ENCODE data around the gene UBE4A.

UBE4A gene

DNA sequence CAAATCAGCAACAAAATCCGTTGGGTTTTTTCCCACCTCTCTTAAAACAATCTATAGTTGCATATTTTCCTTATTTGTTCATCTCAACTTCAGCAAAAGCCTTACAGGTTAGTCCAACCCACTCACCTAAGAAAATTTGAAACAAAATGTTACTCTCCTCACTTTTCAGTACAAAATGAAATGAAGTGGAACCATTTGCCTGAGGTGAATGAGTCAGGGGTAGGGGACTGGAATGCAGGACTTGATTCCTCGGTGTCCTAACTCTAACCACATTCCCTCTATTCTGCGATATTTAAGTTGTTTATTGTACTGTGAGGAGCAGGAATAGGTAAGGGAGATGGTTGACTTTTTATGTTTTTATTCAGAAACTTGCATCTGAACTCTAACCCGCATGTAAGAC, 58.4 kb downstream of the UBE4A start:
- H2BK120ac ChIP-seq (ENCODE audit: insufficient read depth, low read length, poor library complexity), result no peak overlapping the region
- H3K18ac ChIP-seq (ENCODE audit: low read length), result no peak overlapping the region
- no peaks in the 10 kb centered on the region for H3K27me3 ChIP-seq (ENCODE audit: insufficient read depth, low read length)
- H4K12ac ChIP-seq (ENCODE audit: low read depth, low read length), result no peak overlapping the region
- peaks cover 0 to 3% of the 10 kb centered on the region in 2 experiments for H3K36me3 ChIP-seq (ENCODE audit: control insufficient read depth in 1 of 2, insufficient read depth in 2 of 2, low read length in 2 of 2)
- H3K4me1 ChIP-seq (ENCODE audit: control insufficient read depth in 1 of 2, insufficient read depth in 2 of 2, low read length in 2 of 2), result no peaks in the 10 kb centered on the region
- H3K9me3 ChIP-seq (ENCODE audit: insufficient read depth, low read depth, low read length), result no peaks in the 10 kb centered on the region
- DNase-seq, result peak; percentile 68 to 77
- no peak overlapping the region for H2AFZ ChIP-seq (ENCODE audit: insufficient read depth, low read length, poor library complexity)
- no peak overlapping the region for H4K91ac ChIP-seq (ENCODE audit: low read depth, low read length)
- no CpG with 5 or more reads among the region's 4 CpGs for WGBS (ENCODE audit: extremely low coverage, insufficient coverage, insufficient read length)
- no peak overlapping the region for H3K23ac ChIP-seq (ENCODE audit: low read length)
- H3K14ac ChIP-seq (ENCODE audit: low read length), result no peak overlapping the region
- H3K79me1 ChIP-seq (ENCODE audit: low read length), result no peaks in the 10 kb centered on the region
- no peak overlapping the region for H2BK5ac ChIP-seq (ENCODE audit: low read depth, low read length, poor library complexity)
- no peak overlapping the region for H2BK12ac ChIP-seq (ENCODE audit: low read length)
- no peak overlapping the region for H3K4ac ChIP-seq (ENCODE audit: low read depth, low read length)
- no peak overlapping the region for H3K9ac ChIP-seq (ENCODE audit: low read length)
- no peak overlapping the region for H3K4me3 ChIP-seq (ENCODE audit: low read depth, low read length)
- no peak overlapping the region for H3K27ac ChIP-seq (ENCODE audit: low read depth, low read length)
- H4K8ac ChIP-seq (ENCODE audit: low read depth, low read length), result no peak overlapping the region
- H3K79me2 ChIP-seq (ENCODE audit: control insufficient read depth, insufficient read depth, low read length, poor library complexity), result no peaks in the 10 kb centered on the region
- H2AK5ac ChIP-seq (ENCODE audit: low read length), result no peak overlapping the region
- H3K4me2 ChIP-seq (ENCODE audit: low read length), result no peak overlapping the region

DNA sequence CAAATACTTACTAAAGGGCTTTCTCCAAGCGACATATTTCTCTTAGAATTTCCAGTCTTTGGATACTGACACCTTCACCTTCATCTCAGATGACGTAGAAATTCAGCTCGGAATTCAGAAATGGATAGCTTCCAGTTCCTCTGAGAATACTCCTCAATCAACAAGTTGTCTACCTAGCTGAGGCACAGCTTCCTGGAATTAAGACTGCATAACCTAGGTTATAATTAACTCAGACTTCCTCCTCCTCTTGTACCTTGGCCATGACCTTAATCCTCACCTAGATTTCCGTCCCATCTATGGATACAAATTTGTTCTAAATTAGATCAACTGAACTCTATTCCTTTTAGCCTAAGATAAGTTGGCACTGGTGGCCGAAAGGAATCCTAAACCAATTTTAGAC, 59.4 kb downstream of the UBE4A start:
- no peak overlapping the region for H3K4ac ChIP-seq (ENCODE audit: low read depth, low read length)
- no peak overlapping the region for H4K8ac ChIP-seq (ENCODE audit: low read depth, low read length)
- H3K79me2 ChIP-seq (ENCODE audit: control insufficient read depth, insufficient read depth, low read length, poor library complexity), result no peaks in the 10 kb centered on the region
- no peak overlapping the region for H3K9ac ChIP-seq (ENCODE audit: low read length)
- H3K23ac ChIP-seq (ENCODE audit: low read length), result no peak overlapping the region
- no peaks in the 10 kb centered on the region for H3K27me3 ChIP-seq (ENCODE audit: insufficient read depth, low read length)
- no peak overlapping the region for H3K14ac ChIP-seq (ENCODE audit: low read length)
- H3K36me3 ChIP-seq (ENCODE audit: control insufficient read depth in 1 of 2, insufficient read depth in 2 of 2, low read length in 2 of 2), result peaks cover 0 to under 1% of the 10 kb centered on the region in 2 experiments
- no peaks in the 10 kb centered on the region for H3K4me1 ChIP-seq (ENCODE audit: control insufficient read depth in 1 of 2, insufficient read depth in 2 of 2, low read length in 2 of 2)
- H3K18ac ChIP-seq (ENCODE audit: low read length), result no peak overlapping the region
- no peak overlapping the region for H4K91ac ChIP-seq (ENCODE audit: low read depth, low read length)
- no peak overlapping the region for H4K12ac ChIP-seq (ENCODE audit: low read depth, low read length)
- H3K9me3 ChIP-seq (ENCODE audit: insufficient read depth, low read depth, low read length), result no peaks in the 10 kb centered on the region
- no peak overlapping the region for H3K27ac ChIP-seq (ENCODE audit: low read depth, low read length)
- H2AFZ ChIP-seq (ENCODE audit: insufficient read depth, low read length, poor library complexity), result no peak overlapping the region
- DNase-seq, result no peak
- H3K79me1 ChIP-seq (ENCODE audit: low read length), result no peaks in the 10 kb centered on the region
- no peak overlapping the region for H3K4me3 ChIP-seq (ENCODE audit: low read depth, low read length)
- H2AK5ac ChIP-seq (ENCODE audit: low read length), result no peak overlapping the region
- H2BK12ac ChIP-seq (ENCODE audit: low read length), result no peak overlapping the region
- WGBS (ENCODE audit: extremely low coverage, insufficient coverage, insufficient read length), result no CpG with 5 or more reads among the region's 5 CpGs
- no peak overlapping the region for H2BK5ac ChIP-seq (ENCODE audit: low read depth, low read length, poor library complexity)
- no peak overlapping the region for H2BK120ac ChIP-seq (ENCODE audit: insufficient read depth, low read length, poor library complexity)
- H3K4me2 ChIP-seq (ENCODE audit: low read length), result no peak overlapping the region

DNA sequence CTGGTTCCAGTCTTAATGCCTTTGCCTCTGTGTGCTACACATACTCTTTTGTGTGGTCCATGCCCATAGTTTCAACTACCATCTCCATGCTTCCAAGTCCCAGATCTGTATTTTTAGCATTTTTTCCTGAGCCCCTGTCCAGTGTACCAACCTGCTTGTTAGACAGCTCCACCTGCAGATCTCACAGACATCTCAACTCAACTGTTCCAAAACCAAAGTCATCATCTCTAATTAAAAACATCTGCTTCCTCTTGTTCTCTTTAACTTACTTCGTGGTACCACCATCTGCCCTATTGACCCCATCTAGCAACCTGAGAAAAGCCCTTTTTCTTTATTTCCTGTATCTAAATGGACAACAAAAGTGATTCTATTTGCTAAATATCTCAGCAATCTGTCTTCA, 68.3 kb downstream of the UBE4A start:
- WGBS (ENCODE audit: extremely low coverage, insufficient coverage, insufficient read length), result no CpG with 5 or more reads among the region's 1 CpG
- Histone ChIP-seq H4K91ac (ENCODE audit: low read depth, low read length) (no peak overlapping the region), H2BK5ac (ENCODE audit: low read depth, low read length, poor library complexity) (no peak overlapping the region), H3K27ac (ENCODE audit: low read depth, low read length) (no peak overlapping the region), H3K9ac (ENCODE audit: low read length) (no peak overlapping the region), H3K79me2 (ENCODE audit: control insufficient read depth, insufficient read depth, low read length, poor library complexity) (no peaks in the 10 kb centered on the region), H3K9me3 (ENCODE audit: insufficient read depth, low read depth, low read length) (no peaks in the 10 kb centered on the region), H2AK5ac (ENCODE audit: low read length) (no peak overlapping the region), H2BK12ac (ENCODE audit: low read length) (no peak overlapping the region), H3K4me3 (ENCODE audit: low read depth, low read length) (no peak overlapping the region), H3K14ac (ENCODE audit: low read length) (no peak overlapping the region), H3K4me2 (ENCODE audit: low read length) (no peak overlapping the region), H3K4ac (ENCODE audit: low read depth, low read length) (no peak overlapping the region), H3K18ac (ENCODE audit: low read length) (no peak overlapping the region), H2AFZ (ENCODE audit: insufficient read depth, low read length, poor library complexity) (no peak overlapping the region), H3K4me1 (ENCODE audit: control insufficient read depth in 1 of 2, insufficient read depth in 2 of 2, low read length in 2 of 2) (peaks cover 2 to 8% of the 10 kb centered on the region in 2 experiments), H3K23ac (ENCODE audit: low read length) (no peak overlapping the region), H3K36me3 (ENCODE audit: control insufficient read depth in 1 of 2, insufficient read depth in 2 of 2, low read length in 2 of 2) (no peaks in the 10 kb centered on the region), H4K12ac (ENCODE audit: low read depth, low read length) (no peak overlapping the region), H2BK120ac (ENCODE audit: insufficient read depth, low read length, poor library complexity) (no peak overlapping the region), H4K8ac (ENCODE audit: low read depth, low read length) (no peak overlapping the region), H3K27me3 (ENCODE audit: insufficient read depth, low read length) (no peaks in the 10 kb centered on the region), H3K79me1 (ENCODE audit: low read length) (no peaks in the 10 kb centered on the region)
- no peak for DNase-seq

DNA sequence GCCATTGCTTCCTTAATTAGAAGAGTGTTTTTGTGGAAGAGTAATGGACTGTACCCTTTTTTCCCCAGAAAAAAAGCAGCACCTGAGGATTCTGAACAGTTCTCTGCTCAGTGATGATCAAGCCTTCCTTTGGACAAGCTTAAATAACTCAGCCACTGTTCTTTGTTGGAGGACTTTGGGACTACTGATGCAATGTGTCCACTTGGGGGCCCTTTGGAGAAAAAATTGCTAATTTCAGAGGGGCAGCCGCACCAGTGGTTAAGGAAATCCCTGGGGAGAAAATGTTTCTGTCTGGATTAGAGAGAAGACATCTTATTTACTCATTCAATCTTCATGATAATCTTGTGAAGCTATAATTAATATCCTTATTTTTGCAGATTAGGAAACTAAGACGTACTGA, 71.6 kb downstream of the UBE4A start:
- Histone ChIP-seq H3K4me2 (ENCODE audit: low read length) (no peak overlapping the region), H2BK12ac (ENCODE audit: low read length) (no peak overlapping the region), H4K12ac (ENCODE audit: low read depth, low read length) (no peak overlapping the region), H3K79me1 (ENCODE audit: low read length) (peaks cover 3% of the 10 kb centered on the region), H2BK5ac (ENCODE audit: low read depth, low read length, poor library complexity) (no peak overlapping the region), H3K27me3 (ENCODE audit: insufficient read depth, low read length) (no peaks in the 10 kb centered on the region), H2AFZ (ENCODE audit: insufficient read depth, low read length, poor library complexity) (no peak overlapping the region), H3K9ac (ENCODE audit: low read length) (no peak overlapping the region), H3K27ac (ENCODE audit: low read depth, low read length) (no peak overlapping the region), H2BK120ac (ENCODE audit: insufficient read depth, low read length, poor library complexity) (no peak overlapping the region), H2AK5ac (ENCODE audit: low read length) (no peak overlapping the region), H3K36me3 (ENCODE audit: control insufficient read depth in 1 of 2, insufficient read depth in 2 of 2, low read length in 2 of 2) (no peaks in the 10 kb centered on the region), H3K18ac (ENCODE audit: low read length) (no peak overlapping the region), H3K79me2 (ENCODE audit: control insufficient read depth, insufficient read depth, low read length, poor library complexity) (no peaks in the 10 kb centered on the region), H3K4me3 (ENCODE audit: low read depth, low read length) (no peak overlapping the region), H3K4ac (ENCODE audit: low read depth, low read length) (no peak overlapping the region), H3K23ac (ENCODE audit: low read length) (no peak overlapping the region), H3K14ac (ENCODE audit: low read length) (no peak overlapping the region), H4K8ac (ENCODE audit: low read depth, low read length) (no peak overlapping the region), H3K9me3 (ENCODE audit: insufficient read depth, low read depth, low read length) (no peaks in the 10 kb centered on the region), H3K4me1 (ENCODE audit: control insufficient read depth in 1 of 2, insufficient read depth in 2 of 2, low read length in 2 of 2) (peaks cover 6 to 7% of the 10 kb centered on the region in 2 experiments), H4K91ac (ENCODE audit: low read depth, low read length) (no peak overlapping the region)
- no CpG with 5 or more reads among the region's 2 CpGs for WGBS (ENCODE audit: extremely low coverage, insufficient coverage, insufficient read length)
- DNase-seq, result no peak
